ENCODE results near the gene FXYD4. TPM values are rescaled to one million over a fixed set of nuclear protein-coding genes. Genes with fewer than 3 reads are reported as not detected.

FXYD4 gene
- polyA plus RNA-seq, 1 of the 3 experiments (the other 2 are of a cell fraction), result not detected

- H4K20me1 ChIP-seq (ENCODE audit: insufficient read depth), result peaks cover 100% of the 10 kb centered on the region
- POLR2A ChIA-PET, result no interaction called here
- H3K9ac ChIP-seq, result no peak overlapping the region
- H2AFZ ChIP-seq (ENCODE audit: low read depth), result no peak overlapping the region
- peaks cover 41% of the 10 kb centered on the region for H3F3A ChIP-seq (replicated peaks; ENCODE audit: insufficient read depth)
- no peak overlapping the region for H3K4me3 ChIP-seq (ENCODE audit: low read depth in 2 of 2, low read length in 1 of 2)
- peaks cover 4% of the 10 kb centered on the region in 2 experiments; a peak in 2 of 4 replicates for H3K4me1 ChIP-seq (ENCODE audit: control insufficient read depth in 1 of 2, insufficient read depth in 2 of 2, low read depth in 1 of 2, low read length in 1 of 2)
- peaks cover 85 to 88% of the 10 kb centered on the region in 2 experiments for H3K36me3 ChIP-seq (replicated peaks in 1 of 2; ENCODE audit: control insufficient read depth in 1 of 2, insufficient read depth in 2 of 2, low read length in 1 of 2)
- CTCF ChIA-PET, result interaction anchor here (1.3 kb wide), 2 partner anchors 16 to 73 kb away, joined by 3 to 4 read pairs; no protein-coding TSS in a partner anchor
- peaks cover 70% of the 10 kb centered on the region for H3K79me2 ChIP-seq (ENCODE audit: insufficient read depth)
- H3K27me3 ChIP-seq (ENCODE audit: insufficient read depth), result no peaks in the 10 kb centered on the region
- no peaks in the 10 kb centered on the region for H3K9me3 ChIP-seq
- WGBS (ENCODE audit: low lambda C conversion rate), result 76% methylated on average over 3 of the region's 3 CpGs
- TF ChIP-seq CTCF (IDR thresholded peaks at IDR 0.05) (no peak), YY1 (IDR thresholded peaks at IDR 0.05; ENCODE audit: low read depth) (no peak), IRF3 (IDR thresholded peaks at IDR 0.05; ENCODE audit: low read depth, low read length) (no peak), GABPA (IDR thresholded peaks at IDR 0.05; ENCODE audit: low read depth) (no peak), NFIC (IDR thresholded peaks at IDR 0.05; ENCODE audit: borderline replicate concordance) (no peak), RAD21 (IDR thresholded peaks at IDR 0.05; ENCODE audit: low read length) (no peak), MEF2A (IDR thresholded peaks at IDR 0.05; ENCODE audit: borderline replicate concordance, low read depth) (no peak)
- no peaks in the 10 kb centered on the region for H3K9me2 ChIP-seq
- no peak overlapping the region for H3K27ac ChIP-seq (ENCODE audit: low read depth in 2 of 2, low read length in 1 of 2)
- DNase-seq, result no peak
- no peak overlapping the region for H3K4me2 ChIP-seq
These were observed 18.4 kb downstream of the FXYD4 start for GRCh38 chr10:43389867-43390266.

- ChIA-PET POLR2A (no interaction called here), CTCF (interaction anchor here (0.6 to 1.3 kb wide), 10 partner anchors 8 to 76 kb away, joined by 3 to 5 read pairs (median 3); partner anchors contain the start of gene ZNF487)
- Histone ChIP-seq H3K9me2 (no peaks in the 10 kb centered on the region), H2AFZ (ENCODE audit: low read depth) (no peak overlapping the region), H3K36me3 (replicated peaks in 1 of 2; ENCODE audit: control insufficient read depth in 1 of 2, insufficient read depth in 2 of 2, low read length in 1 of 2) (peaks cover 84 to 85% of the 10 kb centered on the region in 2 experiments), H3F3A (replicated peaks; ENCODE audit: insufficient read depth) (peaks cover 40% of the 10 kb centered on the region), H3K4me3 (ENCODE audit: low read depth in 2 of 2, low read length in 1 of 2) (no peak overlapping the region), H3K27ac (ENCODE audit: low read depth in 2 of 2, low read length in 1 of 2) (no peak overlapping the region), H4K20me1 (ENCODE audit: insufficient read depth) (peaks cover 100% of the 10 kb centered on the region), H3K9me3 (no peaks in the 10 kb centered on the region), H3K79me2 (ENCODE audit: insufficient read depth) (peaks cover 75% of the 10 kb centered on the region), H3K27me3 (ENCODE audit: insufficient read depth) (no peaks in the 10 kb centered on the region), H3K9ac (no peak overlapping the region), H3K4me2 (no peak overlapping the region), H3K4me1 (ENCODE audit: control insufficient read depth in 1 of 2, insufficient read depth in 2 of 2, low read depth in 1 of 2, low read length in 1 of 2) (peaks cover 5 to 9% of the 10 kb centered on the region in 2 experiments; a peak in 3 of 4 replicates)
- 92% methylated on average over 5 of the region's 5 CpGs for WGBS (ENCODE audit: low lambda C conversion rate)
- no peak for TF ChIP-seq GATA2 (CRISPR knock-in tag; IDR thresholded peaks at IDR 0.05)
- TF ChIP-seq SIN3A (IDR thresholded peaks at IDR 0.05; ENCODE audit: borderline replicate concordance, low read depth, low read length), result no peak
- TF ChIP-seq USF2 (IDR thresholded peaks at IDR 0.05; ENCODE audit: borderline replicate concordance, low read depth, low read length), result no peak
- no peak for TF ChIP-seq ELF1 (IDR thresholded peaks at IDR 0.05)
- TF ChIP-seq FOSL2 (IDR thresholded peaks at IDR 0.05; ENCODE audit: borderline replicate concordance, low read depth), result no peak
- TF ChIP-seq TAF1 (IDR thresholded peaks at IDR 0.05; ENCODE audit: borderline replicate concordance, low read depth, low read length), result no peak
- no peak for TF ChIP-seq RCOR1 (IDR thresholded peaks at IDR 0.05; ENCODE audit: low read length)
- no peak for TF ChIP-seq CTCF (IDR thresholded peaks at IDR 0.05)
- TF ChIP-seq RAD21 (IDR thresholded peaks at IDR 0.05; ENCODE audit: low read length), result no peak
- no peak for TF ChIP-seq NRF1 (IDR thresholded peaks at IDR 0.05; ENCODE audit: low read depth, low read length)
- no peak for TF ChIP-seq ZBTB33 (IDR thresholded peaks at IDR 0.05; ENCODE audit: borderline replicate concordance, low read depth)
- no peak for TF ChIP-seq SMC3 (IDR thresholded peaks at IDR 0.05; ENCODE audit: low read depth, low read length)
- TF ChIP-seq RXRA (IDR thresholded peaks at IDR 0.05; ENCODE audit: borderline replicate concordance, low read depth), result no peak
- no peak for TF ChIP-seq MAX (IDR thresholded peaks at IDR 0.05; ENCODE audit: low read depth)
- no peak for TF ChIP-seq JUND (IDR thresholded peaks at IDR 0.05)
- TF ChIP-seq RFX5 (IDR thresholded peaks at IDR 0.05; ENCODE audit: low read length), result no peak
- no peak for DNase-seq
These were observed 18.9 kb downstream of the FXYD4 start for GRCh38 chr10:43390333-43390732.
